GM19452 (cell line): ENCODE measurements around the gene MND1.
"Not testable (repeated sequence)": the region's sequence is repeated elsewhere in the genome, so short reads cannot be mapped to it uniquely, and the experiment has no call there.

Source experiments
- ATAC-seq: cut with Tn5 transposase; IDR thresholded peaks from one replicate; pipeline ENCODE4 v1.9.1; 2021; ENCODE audit not compliant: unreplicated experiment

The MND1 gene

GRCh38 chr4:153401501-153401900 is 57.0 kb downstream of the MND1 start:
- ATAC-seq, result no peak

GRCh38 chr4:153402366-153402765 is 57.9 kb downstream of the MND1 start:
- no peak for ATAC-seq

- no peak for ATAC-seq
Observed at GRCh38 chr4:153403726-153404125, 59.2 kb downstream of the MND1 start.

GRCh38 chr4:153407906-153408305 is 63.4 kb downstream of the MND1 start:
- no peak for ATAC-seq

GRCh38 chr4:153408932-153409331 is 64.4 kb downstream of the MND1 start:
- no peak for ATAC-seq

- ATAC-seq, result no peak
Observed at GRCh38 chr4:153409412-153409811, 64.9 kb downstream of the MND1 start.

GRCh38 chr4:153409924-153410501 is 65.5 kb downstream of the MND1 start:
- ATAC-seq, result no peak

GRCh38 chr4:153413842-153414241 is 69.4 kb downstream of the MND1 start:
- ATAC-seq, result no peak

- not testable (repeated sequence) for ATAC-seq
Observed at GRCh38 chr4:153416456-153416855, 72.0 kb downstream of the MND1 start.

GRCh38 chr4:153418121-153418520 is 73.6 kb downstream of the MND1 start:
- no peak for ATAC-seq

- ATAC-seq, result no peak
Observed at GRCh38 chr4:153418558-153418957, 74.1 kb downstream of the MND1 start.

- no peak for ATAC-seq
Observed at GRCh38 chr4:153419029-153419428, 74.5 kb downstream of the MND1 start.

- ATAC-seq, result no peak
Observed at GRCh38 chr4:153419673-153420278, 75.3 kb downstream of the MND1 start.

- ATAC-seq, result no peak
Observed at GRCh38 chr4:153420361-153420760, 75.9 kb downstream of the MND1 start.

- ATAC-seq, result peak; percentile 48
Observed at GRCh38 chr4:153421941-153422340, 77.5 kb downstream of the MND1 start.

- peak; percentile 59 for ATAC-seq
Observed at GRCh38 chr4:153426207-153426885, 81.9 kb downstream of the MND1 start.

GRCh38 chr4:153427363-153428071 is 83.0 kb downstream of the MND1 start:
- no peak for ATAC-seq

- ATAC-seq, result no peak
Observed at GRCh38 chr4:153428941-153429475, 84.5 kb downstream of the MND1 start.

GRCh38 chr4:153432965-153433753 is 88.7 kb downstream of the MND1 start:
- ATAC-seq, result peak; percentile 93

GRCh38 chr4:153433754-153434105 is 89.2 kb downstream of the MND1 start:
- no peak for ATAC-seq

GRCh38 chr4:153434190-153434589 is 89.7 kb downstream of the MND1 start:
- ATAC-seq, result no peak
